ENCODE data around the gene AKAP13.

DNA sequence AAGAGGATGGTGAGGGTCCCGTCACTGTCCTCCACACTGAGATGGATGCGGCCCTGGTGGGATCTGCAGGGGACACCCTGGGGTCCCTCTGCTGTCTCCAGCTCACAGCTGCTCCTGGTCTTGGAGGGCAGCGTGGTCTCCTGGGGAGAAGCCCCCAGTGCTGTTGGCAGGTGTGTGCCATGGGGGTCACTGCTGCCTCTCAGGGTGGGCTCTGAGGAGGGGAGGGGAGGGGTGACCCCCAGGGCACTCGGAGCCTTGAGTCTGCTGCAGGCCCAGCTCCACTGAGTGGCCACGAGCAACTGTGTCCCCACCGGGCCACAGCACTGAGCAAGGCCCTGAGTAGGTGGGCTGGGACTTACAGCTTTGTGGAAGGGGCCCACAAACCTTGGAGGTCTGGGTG is 379.6 kb downstream of the AKAP13 start:
- TF ChIP-seq, protein P1, sequence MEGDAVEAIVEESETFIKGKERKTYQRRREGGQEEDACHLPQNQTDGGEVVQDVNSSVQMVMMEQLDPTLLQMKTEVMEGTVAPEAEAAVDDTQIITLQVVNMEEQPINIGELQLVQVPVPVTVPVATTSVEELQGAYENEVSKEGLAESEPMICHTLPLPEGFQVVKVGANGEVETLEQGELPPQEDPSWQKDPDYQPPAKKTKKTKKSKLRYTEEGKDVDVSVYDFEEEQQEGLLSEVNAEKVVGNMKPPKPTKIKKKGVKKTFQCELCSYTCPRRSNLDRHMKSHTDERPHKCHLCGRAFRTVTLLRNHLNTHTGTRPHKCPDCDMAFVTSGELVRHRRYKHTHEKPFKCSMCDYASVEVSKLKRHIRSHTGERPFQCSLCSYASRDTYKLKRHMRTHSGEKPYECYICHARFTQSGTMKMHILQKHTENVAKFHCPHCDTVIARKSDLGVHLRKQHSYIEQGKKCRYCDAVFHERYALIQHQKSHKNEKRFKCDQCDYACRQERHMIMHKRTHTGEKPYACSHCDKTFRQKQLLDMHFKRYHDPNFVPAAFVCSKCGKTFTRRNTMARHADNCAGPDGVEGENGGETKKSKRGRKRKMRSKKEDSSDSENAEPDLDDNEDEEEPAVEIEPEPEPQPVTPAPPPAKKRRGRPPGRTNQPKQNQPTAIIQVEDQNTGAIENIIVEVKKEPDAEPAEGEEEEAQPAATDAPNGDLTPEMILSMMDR (IDR thresholded peaks at IDR 0.05) = no peak
- TF ChIP-seq POLR2A (IDR thresholded peaks at IDR 0.05) = no peak

Data from uterus (tissue), 2 donors.